HEK293 (cell line): ENCODE results near the gene EMILIN1.

Source experiments
- CTCF ChIA-PET: fragments of 350-600 bp; formaldehyde crosslinking; extraction: SDS; loops from one replicate; lab custom pipeline; 2021; ENCODE audit warnings: antibody characterized with exemption; lab: Yijun Ruan, JAX
- POLR2A ChIA-PET: fragments of 300-600 bp; formaldehyde crosslinking; extraction: SDS; loops from one replicate; lab custom pipeline; 2020; ENCODE audit warnings: antibody characterized with exemption, inconsistent platforms; lab: Yijun Ruan, JAX
- H3K27ac ChIP-seq: fragments of 200-500 bp; sonication (Bioruptor generic); 2 replicates; pipeline ENCODE4 v1.5.1; 2014; ENCODE audit warnings: low read depth, low read length, control low read depth, inconsistent platforms; ENCODE audit errors: extremely low read depth
- H3K36me3 ChIP-seq, 2 experiments: fragments of 200-500 bp in 1 of 2; sonication (Bioruptor generic) in 1 of 2; 1 replicate in 1 of 2; 2 replicates in 1 of 2; pipeline ENCODE4 v1.5.1; 2014 to 2017; ENCODE audit warnings: inconsistent platforms in 2 of 2, low read length in 2 of 2; ENCODE audit not compliant: control insufficient read depth in 2 of 2, insufficient read depth in 1 of 2
- H3K4me1 ChIP-seq: fragments of 200-500 bp; sonication (Bioruptor generic); 2 replicates; pipeline ENCODE4 v1.5.1; 2014; ENCODE audit warnings: mild to moderate bottlenecking, low read length, inconsistent platforms; ENCODE audit not compliant: control insufficient read depth, insufficient read depth
- H3K4me3 ChIP-seq: 2 replicates; pipeline ENCODE4 v1.5.1; 2011; ENCODE audit warnings: low read depth, mild to moderate bottlenecking, control low read depth, low read length, moderate library complexity
- H3K9me3 ChIP-seq: fragments of 200-500 bp; sonication (Bioruptor generic); 2 replicates; pipeline ENCODE4 v1.5.1; 2014; ENCODE audit warnings: low read depth, low read length, inconsistent platforms; ENCODE audit not compliant: control insufficient read depth, insufficient read depth
- OSR2 ChIP-seq: fragments of 450-650 bp; formaldehyde crosslinking; IDR thresholded peaks from 2 replicates; pipeline ENCODE4 v1.5.1; 2016; ENCODE audit warnings: missing biosample characterization, missing genetic modification characterization
- PRDM1 ChIP-seq: fragments of 450-650 bp; formaldehyde crosslinking; IDR thresholded peaks from 2 replicates; pipeline ENCODE4; 2016; ENCODE audit warnings: missing biosample characterization, missing genetic modification characterization
- PRDM10 ChIP-seq: fragments of 450-650 bp; formaldehyde crosslinking; IDR thresholded peaks from 2 replicates; pipeline ENCODE4 v1.5.1; 2016; ENCODE audit warnings: missing biosample characterization, missing genetic modification characterization
- SCRT1 ChIP-seq: fragments of 450-650 bp; formaldehyde crosslinking; IDR thresholded peaks from 2 replicates; pipeline ENCODE4 v1.5.1; 2016; ENCODE audit warnings: missing biosample characterization, missing genetic modification characterization, borderline replicate concordance
- ZBTB17 ChIP-seq: fragments of 450-650 bp; formaldehyde crosslinking; IDR thresholded peaks from 2 replicates; pipeline ENCODE4 v1.5.1; 2016; ENCODE audit warnings: missing biosample characterization, missing genetic modification characterization
- ZBTB6 ChIP-seq: fragments of 450-650 bp; formaldehyde crosslinking; IDR thresholded peaks from 2 replicates; pipeline ENCODE4 v1.5.1; 2017; ENCODE audit warnings: missing biosample characterization, missing genetic modification characterization
- ZEB2 ChIP-seq: fragments of 450-650 bp; formaldehyde crosslinking; IDR thresholded peaks from 2 replicates; pipeline ENCODE4 v1.5.1; 2016; ENCODE audit warnings: missing biosample characterization, missing genetic modification characterization
- ZNF112 ChIP-seq: fragments of 450-650 bp; formaldehyde crosslinking; IDR thresholded peaks from 2 replicates; pipeline ENCODE4 v1.5.0; 2017; ENCODE audit warnings: missing biosample characterization, missing genetic modification characterization
- ZNF138 ChIP-seq: fragments of 450-650 bp; formaldehyde crosslinking; IDR thresholded peaks from 2 replicates; pipeline ENCODE4 v1.5.1; 2016; ENCODE audit warnings: missing biosample characterization, missing genetic modification characterization, borderline replicate concordance
- ZNF155 ChIP-seq: fragments of 450-650 bp; formaldehyde crosslinking; IDR thresholded peaks from 2 replicates; pipeline ENCODE4 v1.5.1; 2016; ENCODE audit warnings: missing biosample characterization, missing genetic modification characterization
- ZNF16 ChIP-seq: fragments of 450-650 bp; formaldehyde crosslinking; IDR thresholded peaks from 2 replicates; pipeline ENCODE4 v1.5.1; 2016; ENCODE audit warnings: low read depth, missing biosample characterization, missing genetic modification characterization
- ZNF18 ChIP-seq: fragments of 450-650 bp; formaldehyde crosslinking; IDR thresholded peaks from 2 replicates; pipeline ENCODE4 v1.5.1; 2016; ENCODE audit warnings: missing biosample characterization, missing genetic modification characterization
- ZNF335 ChIP-seq: fragments of 450-650 bp; formaldehyde crosslinking; conservative IDR thresholded peaks from 2 replicates; pipeline ENCODE4 v1.5.1; 2016; ENCODE audit warnings: missing biosample characterization, missing genetic modification characterization
- ZNF366 ChIP-seq: fragments of 450-650 bp; formaldehyde crosslinking; conservative IDR thresholded peaks from 2 replicates; pipeline ENCODE4 v1.5.1; 2016; ENCODE audit warnings: missing biosample characterization, missing genetic modification characterization
- ZNF398 ChIP-seq: fragments of 450-650 bp; formaldehyde crosslinking; IDR thresholded peaks from 2 replicates; pipeline ENCODE4 v1.5.1; 2017; ENCODE audit warnings: missing biosample characterization, missing genetic modification characterization
- ZNF521 ChIP-seq: fragments of 450-650 bp; formaldehyde crosslinking; IDR thresholded peaks from 2 replicates; pipeline ENCODE4 v1.5.1; 2017; ENCODE audit warnings: missing biosample characterization, mild to moderate bottlenecking, missing genetic modification characterization
- ZNF600 ChIP-seq: fragments of 450-650 bp; formaldehyde crosslinking; IDR thresholded peaks from 2 replicates; pipeline ENCODE4 v1.5.1; 2016; ENCODE audit warnings: missing biosample characterization, missing genetic modification characterization

EMILIN1 gene

GRCh38 chr2:27115519-27115918 is 37.1 kb downstream of the EMILIN1 start:
- POLR2A ChIA-PET, result no interaction called here
- Histone ChIP-seq H3K9me3 (no peaks in the 10 kb centered on the region), H3K4me3 (no peak overlapping the region), H3K27ac (no peak overlapping the region), H3K36me3 (no peaks in the 10 kb centered on the region), H3K4me1 (no peaks in the 10 kb centered on the region)
- CTCF ChIA-PET, result interaction anchor here (0.7 kb wide), 1 partner anchor 55 kb away, joined by 6 read pairs; no protein-coding TSS in a partner anchor
- TF ChIP-seq ZNF155 (tag by site-specific recombination) (no peak), ZNF138 (no peak), ZNF521 (tag by site-specific recombination) (no peak), PRDM1 (tag by site-specific recombination) (peak; percentile 28; the same call in 1 of the 2 replicates), ZBTB6 (tag by site-specific recombination) (no peak), ZNF16 (tag by site-specific recombination) (peak; percentile 91), ZNF112 (no peak), ZNF398 (tag by site-specific recombination) (peak; percentile 39; the same call in 1 of the 2 replicates), ZNF18 (tag by site-specific recombination) (no peak), ZNF366 (tag by site-specific recombination) (0 out of 2 replicates have a peak, but pooled peaks have one; percentile 31)

GRCh38 chr2:27117995-27118524 is 39.6 kb downstream of the EMILIN1 start:
- Histone ChIP-seq H3K27ac (peak overlapping the region; percentile 67; the same call in 1 of the 2 replicates), H3K4me3 (peak overlapping the region; percentile 34; the same call in 1 of the 2 replicates), H3K36me3 (no peaks in the 10 kb centered on the region), H3K9me3 (no peaks in the 10 kb centered on the region), H3K4me1 (no peaks in the 10 kb centered on the region)
- POLR2A ChIA-PET, result no interaction called here
- TF ChIP-seq ZNF335 (tag by site-specific recombination), result peak; percentile 32; the same call in 1 of the 2 replicates
- TF ChIP-seq ZEB2 (tag by site-specific recombination), result 0 out of 2 replicates have a peak, but pooled peaks have one; percentile 17
- TF ChIP-seq SCRT1 (tag by site-specific recombination), result no peak
- TF ChIP-seq ZBTB17, result 0 out of 2 replicates have a peak, but pooled peaks have one; percentile 17
- CTCF ChIA-PET, result interaction anchor here (0.8 kb wide), 1 partner anchor 73 kb away, joined by 3 read pairs; no protein-coding TSS in a partner anchor

- Histone ChIP-seq H3K9me3 (no peaks in the 10 kb centered on the region), H3K4me1 (no peaks in the 10 kb centered on the region), H3K4me3 (peak within 1 kb of the TSS; percentile 34), H3K27ac (peak within 1 kb of the TSS; percentile 67; the same call in 1 of the 2 replicates), H3K36me3 (no peaks in the 10 kb centered on the region)
- ChIA-PET CTCF (interaction anchor here (0.6 to 0.8 kb wide), 2 partner anchors 32 to 73 kb away, joined by 3 read pairs; no protein-coding TSS in a partner anchor), POLR2A (no interaction called here)
- TF ChIP-seq SCRT1 (tag by site-specific recombination), result no peak
- no peak for TF ChIP-seq OSR2 (tag by site-specific recombination)
- peak; percentile 16; the same call in 1 of the 2 replicates for TF ChIP-seq ZNF600 (tag by site-specific recombination)
- TF ChIP-seq ZNF18 (tag by site-specific recombination), result peak; percentile 66
- no peak for TF ChIP-seq PRDM10 (tag by site-specific recombination)
- no peak for TF ChIP-seq ZNF155 (tag by site-specific recombination)
- TF ChIP-seq ZNF138, result no peak
These were observed 40.3 kb downstream of the EMILIN1 start, which contains the start of gene CGREF1 for GRCh38 chr2:27118525-27119329. Gene CGREF1 (minus strand): TSS chr2:27119128. CDS start chr2:27104366, 14,762 bp downstream.
